GM11168 (cell line): Measurements from ENCODE around the gene HSF2.

Experiments
- in situ Hi-C: fragments of 300-500 bp; cut with MboI; formaldehyde crosslinking; loops from one replicate; pipeline ENCODE4 v1.12.0; 2022; ENCODE audit warnings: low sequenced_read_pairs; ENCODE audit not compliant: unreplicated experiment

HSF2 gene, protein sequence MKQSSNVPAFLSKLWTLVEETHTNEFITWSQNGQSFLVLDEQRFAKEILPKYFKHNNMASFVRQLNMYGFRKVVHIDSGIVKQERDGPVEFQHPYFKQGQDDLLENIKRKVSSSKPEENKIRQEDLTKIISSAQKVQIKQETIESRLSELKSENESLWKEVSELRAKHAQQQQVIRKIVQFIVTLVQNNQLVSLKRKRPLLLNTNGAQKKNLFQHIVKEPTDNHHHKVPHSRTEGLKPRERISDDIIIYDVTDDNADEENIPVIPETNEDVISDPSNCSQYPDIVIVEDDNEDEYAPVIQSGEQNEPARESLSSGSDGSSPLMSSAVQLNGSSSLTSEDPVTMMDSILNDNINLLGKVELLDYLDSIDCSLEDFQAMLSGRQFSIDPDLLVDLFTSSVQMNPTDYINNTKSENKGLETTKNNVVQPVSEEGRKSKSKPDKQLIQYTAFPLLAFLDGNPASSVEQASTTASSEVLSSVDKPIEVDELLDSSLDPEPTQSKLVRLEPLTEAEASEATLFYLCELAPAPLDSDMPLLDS

DNA sequence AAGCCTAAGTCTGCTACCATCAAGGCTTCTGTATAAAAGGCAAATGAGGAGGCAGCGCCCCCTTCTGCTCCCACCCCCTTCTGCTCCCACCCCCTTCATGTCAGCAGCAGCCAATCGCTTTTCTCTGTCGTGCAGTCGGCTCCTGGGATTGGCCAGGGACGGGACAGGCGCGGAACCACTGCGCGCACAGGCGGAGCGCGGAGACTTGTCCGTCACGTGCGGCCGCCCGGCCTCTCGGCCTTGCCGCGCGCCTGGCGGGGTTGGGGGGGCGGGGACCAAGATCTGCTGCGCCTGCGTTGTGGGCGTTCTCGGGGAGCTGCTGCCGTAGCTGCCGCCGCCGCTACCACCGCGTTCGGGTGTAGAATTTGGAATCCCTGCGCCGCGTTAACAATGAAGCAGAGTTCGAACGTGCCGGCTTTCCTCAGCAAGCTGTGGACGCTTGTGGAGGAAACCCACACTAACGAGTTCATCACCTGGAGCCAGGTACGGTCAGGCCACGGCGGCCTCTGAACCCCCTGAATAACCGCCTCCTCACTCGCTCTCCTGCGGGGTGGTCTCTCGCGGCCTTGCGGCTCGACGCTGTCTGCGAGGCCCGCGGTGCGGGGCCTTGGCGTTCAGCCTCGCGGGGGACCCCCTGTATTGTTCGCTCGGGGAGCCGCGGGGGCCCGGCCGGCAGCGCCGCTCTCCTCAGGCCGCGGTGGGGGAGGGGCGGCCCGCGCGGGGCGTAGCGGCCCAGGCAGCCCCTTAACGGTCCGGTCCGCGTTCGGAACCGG, at the start of gene HSF2:
Gene HSF2 (plus strand): TSS at position 305 of the 773 bp plus-strand sequence. CDS start 86 bp downstream, at position 391.
- in situ Hi-C loops = no loop called here

DNA sequence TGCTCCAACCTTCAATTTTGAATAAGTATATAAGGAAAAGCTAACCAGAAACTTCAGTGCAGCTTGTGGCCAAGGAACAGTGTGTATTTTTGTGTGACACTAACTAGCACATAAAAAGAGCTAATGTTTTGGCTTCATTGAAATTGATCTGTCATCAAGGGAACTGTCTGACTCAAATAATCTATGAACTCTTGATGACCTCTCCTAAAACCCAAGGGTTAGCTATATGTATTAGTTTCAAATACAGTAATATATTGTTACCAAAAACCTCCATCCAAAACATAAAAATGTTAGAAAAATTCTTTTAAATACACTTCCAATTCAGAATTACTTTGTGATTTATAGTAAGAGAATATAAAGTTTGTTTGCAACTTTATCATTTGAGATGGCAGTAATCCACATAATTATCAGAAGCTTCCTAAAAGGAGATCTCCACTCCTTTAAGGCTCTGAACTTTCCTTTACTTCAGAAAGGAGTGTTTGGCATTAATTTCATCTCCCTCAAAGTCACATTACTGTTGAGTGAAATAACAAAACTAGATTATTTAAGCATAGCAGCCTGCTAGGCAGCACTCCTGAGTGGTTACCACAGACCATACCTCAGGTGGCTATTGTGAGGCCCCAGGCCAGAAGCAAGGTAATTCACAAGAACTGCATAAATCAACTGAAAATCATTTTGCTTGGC, 46.3 kb upstream of the HSF2 start:
- in situ Hi-C loops = no loop called here

- in situ Hi-C loops = no loop called here
Measured at GRCh38 chr6:122360809-122361208, 38.6 kb upstream of the HSF2 start.

DNA sequence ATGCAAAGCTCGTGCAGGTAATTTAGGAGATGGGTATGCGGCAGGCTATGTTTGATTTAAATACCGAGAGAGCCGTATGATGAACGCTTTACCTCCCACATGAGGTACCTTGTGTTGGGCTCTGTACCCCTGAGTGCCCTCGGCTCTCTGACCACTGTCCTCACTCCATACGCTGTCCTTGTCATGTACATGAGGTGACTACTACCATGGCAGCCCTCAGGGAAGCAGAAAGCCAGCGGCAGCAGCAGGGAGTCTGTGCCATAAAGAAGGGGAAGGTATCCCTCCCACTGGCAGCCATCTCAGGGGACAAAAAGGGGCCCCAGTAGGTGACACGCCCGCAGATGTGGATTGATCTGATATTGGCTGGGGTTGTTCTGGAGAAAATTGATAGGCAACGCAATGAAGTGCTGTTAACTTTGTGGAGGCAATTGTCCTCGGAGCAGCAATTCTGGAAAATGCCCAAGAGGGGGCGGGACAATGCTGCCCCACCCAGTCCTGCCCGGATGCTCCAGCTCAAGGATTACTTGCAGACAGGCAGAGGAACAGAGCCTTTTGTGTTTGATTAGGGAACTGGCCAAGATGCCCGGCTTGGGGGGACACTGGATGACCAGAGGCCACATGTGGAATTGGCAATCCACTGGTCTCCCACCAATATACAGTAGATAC, 38.0 kb upstream of the HSF2 start:
- in situ Hi-C loops = no loop called here

DNA sequence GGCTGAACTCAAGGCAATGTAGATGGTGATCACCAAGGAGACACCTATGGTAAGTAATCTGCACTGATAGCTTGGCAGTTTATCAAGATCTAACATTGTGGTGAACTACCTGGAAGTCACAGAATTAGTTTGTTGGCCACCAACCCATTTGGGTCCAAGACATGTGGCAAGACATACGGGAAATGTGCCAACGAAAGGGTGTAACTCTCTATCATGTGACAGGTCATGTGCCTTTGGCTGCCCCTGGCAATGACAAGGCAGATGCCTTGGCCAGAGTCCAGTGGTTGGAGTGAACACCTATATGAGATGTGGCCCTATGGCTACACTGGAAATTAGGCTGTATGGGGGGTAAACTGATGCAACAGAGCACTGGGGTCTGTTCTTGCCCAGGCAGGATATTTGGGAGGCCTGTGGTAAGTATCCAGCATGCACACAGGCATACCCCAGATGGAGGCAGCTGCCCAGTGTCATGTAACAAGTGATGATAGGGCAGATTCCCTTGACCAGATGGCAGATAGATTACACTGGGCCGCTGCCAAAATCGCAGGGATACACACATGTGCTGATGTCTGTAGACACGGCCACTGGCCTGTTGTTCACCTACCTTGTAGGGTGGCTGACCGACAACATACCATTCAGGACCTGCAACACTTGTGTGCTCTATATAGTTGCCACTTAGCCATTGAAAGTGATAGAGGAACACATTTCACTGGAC, 35.5 kb upstream of the HSF2 start:
- in situ Hi-C loops = no loop called here

- in situ Hi-C loops = no loop called here
Measured at GRCh38 chr6:122365775-122366403, 33.6 kb upstream of the HSF2 start.

DNA sequence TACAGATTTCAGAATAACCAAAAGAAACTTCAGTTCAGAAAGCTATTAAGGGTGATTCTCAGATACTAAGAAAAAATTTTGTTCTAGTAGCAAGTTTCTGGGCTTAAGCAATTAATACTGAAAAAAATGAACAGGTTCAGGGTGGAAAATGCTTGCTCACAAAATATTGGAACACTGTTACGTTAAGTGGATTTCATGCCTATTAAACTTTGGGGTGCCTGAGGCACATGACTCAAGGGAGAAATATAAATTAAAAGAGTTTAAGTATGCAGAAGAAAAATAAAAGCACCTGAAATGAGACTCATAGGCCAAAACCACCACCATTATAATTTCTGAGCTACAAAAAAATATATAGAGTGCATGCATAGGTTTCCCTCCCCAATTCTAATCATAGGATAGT, 32.3 kb upstream of the HSF2 start:
- in situ Hi-C loops = no loop called here

DNA sequence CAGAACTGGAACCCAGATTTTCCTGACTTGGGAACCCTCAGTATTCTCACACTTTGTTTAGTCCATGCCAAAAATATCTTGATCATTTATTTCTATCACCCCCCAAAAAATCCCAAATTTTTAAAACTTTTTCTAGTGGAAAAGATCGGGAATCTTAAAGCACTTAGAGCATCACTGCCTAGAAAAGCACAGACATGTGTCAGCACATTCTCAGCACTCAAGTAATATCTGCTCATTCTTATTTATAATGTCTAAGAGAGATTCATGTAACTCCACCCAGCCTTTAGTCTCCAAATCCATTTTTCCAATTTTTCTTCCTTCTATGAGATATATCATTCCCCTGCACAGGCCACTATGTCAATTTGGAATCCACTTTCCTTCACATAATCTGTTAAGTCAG, 29.9 kb upstream of the HSF2 start:
- in situ Hi-C loops = no loop called here

GRCh38 chr6:122372647-122373046, 26.8 kb upstream of the HSF2 start:
- in situ Hi-C loops = no loop called here

- in situ Hi-C loops = no loop called here
Measured at GRCh38 chr6:122374307-122374706, 25.1 kb upstream of the HSF2 start.

GRCh38 chr6:122376246-122376645, 23.2 kb upstream of the HSF2 start:
- in situ Hi-C loops = no loop called here

GRCh38 chr6:122381494-122382265, 17.8 kb upstream of the HSF2 start:
- in situ Hi-C loops = no loop called here

GRCh38 chr6:122385857-122386612, 13.4 kb upstream of the HSF2 start:
- in situ Hi-C loops = loop anchor here (5.0 kb wide), 1 partner anchor 141 kb away; no protein-coding TSS in a partner anchor

DNA sequence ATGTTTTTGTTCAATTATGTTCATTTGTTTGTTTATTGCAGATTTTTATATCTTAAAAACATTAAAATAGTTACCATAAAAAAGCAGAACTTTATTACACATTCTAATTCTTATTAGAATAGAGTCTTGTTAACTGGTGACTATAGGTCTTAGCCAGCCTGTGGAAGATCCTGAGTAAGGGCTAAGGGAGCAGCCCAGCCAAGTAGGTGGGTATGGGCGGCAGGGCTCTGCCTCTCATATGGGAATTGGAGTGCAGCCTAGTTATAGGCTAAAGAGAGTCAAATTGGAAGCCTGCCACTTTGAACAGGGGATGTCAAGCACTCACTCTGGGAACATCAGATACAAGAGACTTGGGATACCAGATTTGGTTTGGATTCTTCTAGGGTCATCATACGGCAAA, 10.5 kb upstream of the HSF2 start:
- in situ Hi-C loops = loop anchor here (5.0 kb wide), 1 partner anchor 138 kb away; no protein-coding TSS in a partner anchor

DNA sequence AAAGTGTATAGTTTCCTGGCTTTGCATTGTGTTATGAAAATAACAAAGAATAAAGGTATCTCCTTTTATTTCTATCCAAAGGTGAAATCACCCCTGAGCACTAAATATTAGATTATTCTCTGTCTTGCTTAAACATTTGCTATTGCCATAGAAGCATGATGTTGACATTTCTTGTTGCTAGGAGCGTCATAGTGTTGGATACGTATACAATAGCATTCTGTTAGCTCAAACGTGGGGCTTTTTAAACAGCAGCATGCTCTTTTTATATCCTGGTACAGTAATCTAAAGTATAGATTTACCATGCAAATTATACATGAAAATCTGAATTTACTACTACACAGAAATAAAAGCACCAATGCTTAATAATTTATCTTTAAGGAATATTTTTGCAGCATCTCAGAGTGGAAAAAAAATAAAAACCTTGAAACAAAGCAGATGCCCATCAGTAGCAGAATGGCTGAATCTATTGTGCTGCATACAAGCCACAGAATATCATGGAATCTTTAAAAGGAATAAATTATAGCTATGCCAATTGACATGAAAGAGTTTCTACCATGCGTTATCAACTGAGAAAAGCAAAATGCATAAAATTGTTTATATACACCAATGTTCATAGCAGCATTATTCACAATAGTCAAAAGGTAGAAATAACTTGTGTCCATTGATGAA, 9.6 kb upstream of the HSF2 start:
- in situ Hi-C loops = loop anchor here (5.0 kb wide), 1 partner anchor 137 kb away; no protein-coding TSS in a partner anchor

DNA sequence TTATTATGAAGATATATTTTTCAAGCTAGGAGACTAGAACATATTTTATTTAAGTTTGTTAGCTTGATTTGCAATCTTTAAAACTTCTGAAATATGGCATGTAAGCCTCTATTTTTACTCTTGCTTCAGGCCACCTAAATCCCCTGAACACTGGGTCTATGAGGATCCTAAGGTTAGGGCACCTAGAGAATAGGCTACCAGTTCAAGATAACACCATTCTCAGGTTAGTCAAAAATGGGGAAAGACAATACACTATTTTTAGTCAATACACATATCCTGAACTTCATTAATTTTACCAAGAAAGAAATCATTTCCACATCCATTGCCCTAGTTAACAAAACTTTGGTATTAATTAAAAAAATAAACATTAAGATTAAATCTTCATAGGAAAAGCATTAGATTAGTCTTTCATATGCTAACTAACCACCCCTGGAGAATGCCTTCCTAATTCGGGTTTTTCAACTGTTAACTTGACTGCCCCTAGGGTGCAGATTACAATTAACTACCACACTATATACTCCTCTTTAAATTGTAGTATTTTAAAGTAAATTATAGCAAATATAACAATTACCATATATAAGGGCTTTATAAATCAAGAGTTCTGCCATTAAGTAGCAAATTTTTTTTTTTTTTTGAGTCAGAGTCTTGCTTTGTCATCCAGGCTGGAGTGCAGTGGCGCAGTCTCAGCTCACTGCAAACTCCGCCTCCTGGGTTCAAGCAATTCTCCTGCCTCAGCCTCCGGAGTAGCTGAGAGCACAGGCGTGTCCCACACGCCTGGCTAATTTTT, 6.7 kb upstream of the HSF2 start:
- in situ Hi-C loops = no loop called here
